ENCODE data around the gene CCL1.

CCL1 gene

DNA sequence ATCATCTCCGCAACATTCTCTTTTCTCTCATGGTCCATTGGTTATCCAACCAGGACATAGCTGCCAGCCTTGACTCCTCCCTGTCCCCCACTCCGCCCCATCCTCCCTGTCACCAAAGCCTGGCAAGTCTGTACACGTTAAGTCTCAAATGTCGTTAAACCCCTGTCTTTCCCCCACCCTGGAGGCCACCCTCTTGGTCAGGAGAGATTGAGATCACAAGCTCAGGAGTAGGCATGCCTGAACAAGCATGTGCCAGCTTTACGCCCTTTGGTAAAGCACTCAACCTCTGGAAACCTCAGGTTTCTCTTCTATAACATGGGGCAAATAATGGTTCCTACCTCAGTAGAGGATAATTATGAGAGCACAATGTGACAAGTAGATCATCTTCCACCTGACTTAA, 38.1 kb upstream of the CCL1 start:
- H3K4me1 ChIP-seq (ENCODE audit: insufficient read depth, low read length): peaks cover 87% of the 10 kb centered on the region
- H3K36me3 ChIP-seq (ENCODE audit: insufficient read depth, low read length): no peaks in the 10 kb centered on the region
- H3K9me3 ChIP-seq (ENCODE audit: insufficient read depth, low read length, severe bottlenecking): no peaks in the 10 kb centered on the region
- peak overlapping the region; percentile 58 for H3K9ac ChIP-seq (ENCODE audit: low read depth, low read length)
- H3K4me2 ChIP-seq (ENCODE audit: insufficient read depth, low read length): peak overlapping the region; percentile 28; the same call in 1 of the 2 replicates
- no peaks in the 10 kb centered on the region for H3K79me2 ChIP-seq (ENCODE audit: insufficient read depth, low read length)
- ATAC-seq (ENCODE audit: insufficient read depth, low read depth) (peak; percentile 85), DNase-seq (peak; percentile 92)
- H3K27ac ChIP-seq (ENCODE audit: low read length): peak overlapping the region; percentile 94
- H2AFZ ChIP-seq (ENCODE audit: low read depth, low read length): peak overlapping the region; percentile 13; the same call in 1 of the 2 replicates
- no peak for TF ChIP-seq EZH2 (IDR thresholded peaks at IDR 0.05; ENCODE audit: borderline replicate concordance, low read depth, low read length, severe bottlenecking)
- TF ChIP-seq, protein P1, sequence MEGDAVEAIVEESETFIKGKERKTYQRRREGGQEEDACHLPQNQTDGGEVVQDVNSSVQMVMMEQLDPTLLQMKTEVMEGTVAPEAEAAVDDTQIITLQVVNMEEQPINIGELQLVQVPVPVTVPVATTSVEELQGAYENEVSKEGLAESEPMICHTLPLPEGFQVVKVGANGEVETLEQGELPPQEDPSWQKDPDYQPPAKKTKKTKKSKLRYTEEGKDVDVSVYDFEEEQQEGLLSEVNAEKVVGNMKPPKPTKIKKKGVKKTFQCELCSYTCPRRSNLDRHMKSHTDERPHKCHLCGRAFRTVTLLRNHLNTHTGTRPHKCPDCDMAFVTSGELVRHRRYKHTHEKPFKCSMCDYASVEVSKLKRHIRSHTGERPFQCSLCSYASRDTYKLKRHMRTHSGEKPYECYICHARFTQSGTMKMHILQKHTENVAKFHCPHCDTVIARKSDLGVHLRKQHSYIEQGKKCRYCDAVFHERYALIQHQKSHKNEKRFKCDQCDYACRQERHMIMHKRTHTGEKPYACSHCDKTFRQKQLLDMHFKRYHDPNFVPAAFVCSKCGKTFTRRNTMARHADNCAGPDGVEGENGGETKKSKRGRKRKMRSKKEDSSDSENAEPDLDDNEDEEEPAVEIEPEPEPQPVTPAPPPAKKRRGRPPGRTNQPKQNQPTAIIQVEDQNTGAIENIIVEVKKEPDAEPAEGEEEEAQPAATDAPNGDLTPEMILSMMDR (IDR thresholded peaks at IDR 0.05; ENCODE audit: borderline replicate concordance, extremely low read depth, low read length, poor library complexity, severe bottlenecking): no peak
- no peaks in the 10 kb centered on the region for H3K27me3 ChIP-seq (ENCODE audit: insufficient read depth, low read length, poor library complexity)
- H4K20me1 ChIP-seq (ENCODE audit: insufficient read depth, low read length): no peaks in the 10 kb centered on the region
- no peak overlapping the region; a peak in 1 of 4 replicates for H3K4me3 ChIP-seq (ENCODE audit: low read depth in 1 of 2, low read length in 2 of 2)

DNA sequence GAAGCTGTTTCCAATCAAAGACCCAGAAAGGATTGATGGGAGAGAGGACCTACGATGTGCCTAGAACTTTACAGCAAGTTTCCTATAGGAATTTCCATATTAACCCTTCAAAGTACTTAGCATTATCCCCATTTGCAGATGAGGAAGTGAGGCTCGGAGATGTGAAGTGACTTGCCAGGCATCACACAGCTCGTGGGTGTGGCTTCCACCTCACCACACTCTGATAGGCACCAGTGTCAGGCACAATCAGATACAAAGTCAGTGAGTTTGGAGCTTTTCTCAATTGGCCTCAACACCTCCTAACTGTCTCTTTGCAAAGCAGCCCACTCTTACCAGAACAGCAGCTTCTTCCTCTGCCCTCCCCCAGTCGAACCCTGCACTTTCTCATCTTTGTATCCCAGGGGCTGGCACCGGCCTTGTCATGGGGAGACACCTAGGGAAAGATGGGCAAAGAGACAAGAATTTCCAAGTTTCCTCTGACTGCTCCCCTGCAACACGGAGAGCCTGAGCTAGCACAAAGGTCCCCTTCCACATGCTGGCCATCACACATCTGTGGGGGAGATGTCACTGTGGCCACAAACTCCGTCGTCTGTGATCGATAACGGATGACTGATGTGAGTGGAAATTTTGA, 37.4 kb upstream of the CCL1 start:
- H3K79me2 ChIP-seq (ENCODE audit: insufficient read depth, low read length): no peaks in the 10 kb centered on the region
- no peak overlapping the region for H3K4me3 ChIP-seq (ENCODE audit: low read depth in 1 of 2, low read length in 2 of 2)
- no peaks in the 10 kb centered on the region for H4K20me1 ChIP-seq (ENCODE audit: insufficient read depth, low read length)
- ATAC-seq (ENCODE audit: insufficient read depth, low read depth) (peak; percentile 63), DNase-seq (peak; percentile 77)
- peak overlapping the region; percentile 58 for H3K9ac ChIP-seq (ENCODE audit: low read depth, low read length)
- TF ChIP-seq, protein P1 (IDR thresholded peaks at IDR 0.05; ENCODE audit: borderline replicate concordance, extremely low read depth, low read length, poor library complexity, severe bottlenecking): no peak
- no peak for TF ChIP-seq EZH2 (IDR thresholded peaks at IDR 0.05; ENCODE audit: borderline replicate concordance, low read depth, low read length, severe bottlenecking)
- no peaks in the 10 kb centered on the region for H3K27me3 ChIP-seq (ENCODE audit: insufficient read depth, low read length, poor library complexity)
- H3K9me3 ChIP-seq (ENCODE audit: insufficient read depth, low read length, severe bottlenecking): no peaks in the 10 kb centered on the region
- 0 out of 2 replicates have a peak overlapping the region, but pooled peaks have one; percentile 34 for H2AFZ ChIP-seq (ENCODE audit: low read depth, low read length)
- peak overlapping the region; percentile 94 for H3K27ac ChIP-seq (ENCODE audit: low read length)
- peaks cover 94% of the 10 kb centered on the region for H3K4me1 ChIP-seq (ENCODE audit: insufficient read depth, low read length)
- H3K4me2 ChIP-seq (ENCODE audit: insufficient read depth, low read length): peak overlapping the region; percentile 28
- no peaks in the 10 kb centered on the region for H3K36me3 ChIP-seq (ENCODE audit: insufficient read depth, low read length)

DNA sequence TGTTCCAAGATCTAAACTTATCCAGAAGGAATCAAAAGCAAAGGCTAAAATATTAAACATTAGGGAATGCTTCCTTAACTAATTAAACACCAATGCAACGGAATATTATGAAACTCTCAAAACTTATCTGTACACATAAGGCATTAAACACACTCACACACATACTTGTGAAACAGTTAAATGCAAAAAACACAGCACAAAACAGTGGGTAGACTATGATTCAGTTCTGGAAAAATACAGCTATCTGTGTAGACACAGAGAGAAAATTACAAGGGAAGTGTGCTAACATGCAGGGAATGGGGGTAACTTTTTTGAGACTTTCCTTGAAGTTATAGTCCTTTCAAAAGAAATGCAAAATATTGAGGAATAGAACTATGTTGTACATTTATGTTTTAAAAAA, 36.7 kb upstream of the CCL1 start:
- TF ChIP-seq, protein P1 (IDR thresholded peaks at IDR 0.05; ENCODE audit: borderline replicate concordance, extremely low read depth, low read length, poor library complexity, severe bottlenecking): no peak
- no peak for TF ChIP-seq EZH2 (IDR thresholded peaks at IDR 0.05; ENCODE audit: borderline replicate concordance, low read depth, low read length, severe bottlenecking)
- Histone ChIP-seq H3K4me1 (ENCODE audit: insufficient read depth, low read length) (peaks cover 97% of the 10 kb centered on the region), H2AFZ (ENCODE audit: low read depth, low read length) (no peak overlapping the region), H3K79me2 (ENCODE audit: insufficient read depth, low read length) (no peaks in the 10 kb centered on the region), H4K20me1 (ENCODE audit: insufficient read depth, low read length) (no peaks in the 10 kb centered on the region), H3K9ac (ENCODE audit: low read depth, low read length) (peak overlapping the region; percentile 58), H3K4me2 (ENCODE audit: insufficient read depth, low read length) (no peak overlapping the region), H3K4me3 (ENCODE audit: low read depth in 1 of 2, low read length in 2 of 2) (no peak overlapping the region), H3K27ac (ENCODE audit: low read length) (peak overlapping the region; percentile 94), H3K27me3 (ENCODE audit: insufficient read depth, low read length, poor library complexity) (no peaks in the 10 kb centered on the region), H3K36me3 (ENCODE audit: insufficient read depth, low read length) (no peaks in the 10 kb centered on the region), H3K9me3 (ENCODE audit: insufficient read depth, low read length, severe bottlenecking) (no peaks in the 10 kb centered on the region)
- DNase-seq (no peak), ATAC-seq (ENCODE audit: insufficient read depth, low read depth) (no peak)

Measured in DND-41 (cell line).